PFSK-1 (cell line): ENCODE data around the gene TLE2.

Source experiments
- POLR2AphosphoS5 ChIP-seq: IDR thresholded peaks from 2 replicates; pipeline ENCODE4 v1.6.1; 2012; ENCODE audit warnings: low read depth, mild to moderate bottlenecking, control low read depth, low read length, moderate library complexity
- SIN3A ChIP-seq: IDR thresholded peaks from 2 replicates; pipeline ENCODE4 v1.6.1; 2012; ENCODE audit warnings: mild to moderate bottlenecking, low read length, moderate library complexity, borderline replicate concordance; ENCODE audit not compliant: insufficient read depth
- TAF1 ChIP-seq: IDR thresholded peaks from 2 replicates; pipeline ENCODE4 v1.6.1; 2012; ENCODE audit warnings: low read length, control low read depth, borderline replicate concordance; ENCODE audit not compliant: insufficient read depth
- TF ChIP-seq, protein P1 (sequence below), 2 experiments: IDR thresholded peaks; 2 replicates each; pipeline versions ENCODE4 v1.6.1 to v1.8.0; 2011 to 2012; ENCODE audit warnings: low read depth in 2 of 2, low read length in 2 of 2, control low read depth in 1 of 2, inconsistent platforms in 1 of 2, mild to moderate bottlenecking in 1 of 2, moderate library complexity in 1 of 2; ENCODE audit not compliant: insufficient read depth in 1 of 2

- TF ChIP-seq POLR2AphosphoS5 = no peak
- TF ChIP-seq TAF1 = no peak
- TF ChIP-seq SIN3A = no peak
- TF ChIP-seq, protein P1, sequence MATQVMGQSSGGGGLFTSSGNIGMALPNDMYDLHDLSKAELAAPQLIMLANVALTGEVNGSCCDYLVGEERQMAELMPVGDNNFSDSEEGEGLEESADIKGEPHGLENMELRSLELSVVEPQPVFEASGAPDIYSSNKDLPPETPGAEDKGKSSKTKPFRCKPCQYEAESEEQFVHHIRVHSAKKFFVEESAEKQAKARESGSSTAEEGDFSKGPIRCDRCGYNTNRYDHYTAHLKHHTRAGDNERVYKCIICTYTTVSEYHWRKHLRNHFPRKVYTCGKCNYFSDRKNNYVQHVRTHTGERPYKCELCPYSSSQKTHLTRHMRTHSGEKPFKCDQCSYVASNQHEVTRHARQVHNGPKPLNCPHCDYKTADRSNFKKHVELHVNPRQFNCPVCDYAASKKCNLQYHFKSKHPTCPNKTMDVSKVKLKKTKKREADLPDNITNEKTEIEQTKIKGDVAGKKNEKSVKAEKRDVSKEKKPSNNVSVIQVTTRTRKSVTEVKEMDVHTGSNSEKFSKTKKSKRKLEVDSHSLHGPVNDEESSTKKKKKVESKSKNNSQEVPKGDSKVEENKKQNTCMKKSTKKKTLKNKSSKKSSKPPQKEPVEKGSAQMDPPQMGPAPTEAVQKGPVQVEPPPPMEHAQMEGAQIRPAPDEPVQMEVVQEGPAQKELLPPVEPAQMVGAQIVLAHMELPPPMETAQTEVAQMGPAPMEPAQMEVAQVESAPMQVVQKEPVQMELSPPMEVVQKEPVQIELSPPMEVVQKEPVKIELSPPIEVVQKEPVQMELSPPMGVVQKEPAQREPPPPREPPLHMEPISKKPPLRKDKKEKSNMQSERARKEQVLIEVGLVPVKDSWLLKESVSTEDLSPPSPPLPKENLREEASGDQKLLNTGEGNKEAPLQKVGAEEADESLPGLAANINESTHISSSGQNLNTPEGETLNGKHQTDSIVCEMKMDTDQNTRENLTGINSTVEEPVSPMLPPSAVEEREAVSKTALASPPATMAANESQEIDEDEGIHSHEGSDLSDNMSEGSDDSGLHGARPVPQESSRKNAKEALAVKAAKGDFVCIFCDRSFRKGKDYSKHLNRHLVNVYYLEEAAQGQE (IDR thresholded peaks at IDR 0.05; ENCODE audit: insufficient read depth in 1 of 2, low read depth in 2 of 2, low read length in 2 of 2) = no peak
These were observed 71.9 kb downstream of the TLE2 start for GRCh38 chr19:2957160-2957559.
